Measurements from ENCODE around the gene HTT. TPM values are rescaled to one million over a fixed set of nuclear protein-coding genes. Genes with fewer than 3 reads are reported as not detected.
A peak's percentile ranks its signal among the peaks of the same experiment; 100 is the strongest.

HTT gene
- total and polyA plus RNA-seq, 2 of the 13 experiments (the other 11 are each of a cell fraction or from before 2014, with no cell fraction given), result 17.5 to 19.5 TPM

DNA sequence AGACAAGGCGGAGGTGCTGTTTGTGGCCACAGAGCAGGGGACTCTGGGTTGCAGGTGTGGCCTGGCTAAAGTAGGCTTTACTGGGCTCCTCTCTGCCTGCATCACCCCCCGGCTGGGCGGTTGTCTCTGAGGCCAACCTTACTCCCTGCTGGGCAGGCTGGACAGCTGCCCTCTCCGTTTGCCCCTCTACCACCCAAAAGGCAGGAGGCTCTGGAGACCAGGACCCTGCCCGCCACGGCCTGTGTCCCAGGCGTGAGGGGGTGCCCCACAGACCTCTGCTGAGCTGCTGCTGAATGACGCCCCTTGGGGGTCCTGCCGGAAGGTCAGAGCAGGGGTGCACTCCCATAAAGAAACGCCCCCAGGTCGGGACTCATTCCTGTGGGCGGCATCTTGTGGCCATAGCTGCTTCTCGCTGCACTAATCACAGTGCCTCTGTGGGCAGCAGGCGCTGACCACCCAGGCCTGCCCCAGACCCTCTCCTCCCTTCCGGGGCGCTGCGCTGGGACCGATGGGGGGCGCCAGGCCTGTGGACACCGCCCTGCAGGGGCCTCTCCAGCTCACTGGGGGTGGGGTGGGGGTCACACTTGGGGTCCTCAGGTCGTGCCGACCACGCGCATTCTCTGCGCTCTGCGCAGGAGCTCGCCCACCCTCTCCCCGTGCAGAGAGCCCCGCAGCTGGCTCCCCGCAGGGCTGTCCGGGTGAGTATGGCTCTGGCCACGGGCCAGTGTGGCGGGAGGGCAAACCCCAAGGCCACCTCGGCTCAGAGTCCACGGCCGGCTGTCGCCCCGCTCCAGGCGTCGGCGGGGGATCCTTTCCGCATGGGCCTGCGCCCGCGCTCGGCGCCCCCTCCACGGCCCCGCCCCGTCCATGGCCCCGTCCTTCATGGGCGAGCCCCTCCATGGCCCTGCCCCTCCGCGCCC, 1.1 kb upstream of the HTT start (continued):
- TF ChIP-seq, protein P1, sequence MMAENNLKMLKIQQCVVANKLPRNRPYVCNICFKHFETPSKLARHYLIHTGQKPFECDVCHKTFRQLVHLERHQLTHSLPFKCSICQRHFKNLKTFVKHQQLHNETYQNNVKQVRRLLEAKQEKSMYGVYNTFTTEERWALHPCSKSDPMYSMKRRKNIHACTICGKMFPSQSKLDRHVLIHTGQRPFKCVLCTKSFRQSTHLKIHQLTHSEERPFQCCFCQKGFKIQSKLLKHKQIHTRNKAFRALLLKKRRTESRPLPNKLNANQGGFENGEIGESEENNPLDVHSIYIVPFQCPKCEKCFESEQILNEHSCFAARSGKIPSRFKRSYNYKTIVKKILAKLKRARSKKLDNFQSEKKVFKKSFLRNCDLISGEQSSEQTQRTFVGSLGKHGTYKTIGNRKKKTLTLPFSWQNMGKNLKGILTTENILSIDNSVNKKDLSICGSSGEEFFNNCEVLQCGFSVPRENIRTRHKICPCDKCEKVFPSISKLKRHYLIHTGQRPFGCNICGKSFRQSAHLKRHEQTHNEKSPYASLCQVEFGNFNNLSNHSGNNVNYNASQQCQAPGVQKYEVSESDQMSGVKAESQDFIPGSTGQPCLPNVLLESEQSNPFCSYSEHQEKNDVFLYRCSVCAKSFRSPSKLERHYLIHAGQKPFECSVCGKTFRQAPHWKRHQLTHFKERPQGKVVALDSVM (CRISPR knock-in tag; IDR thresholded peaks at IDR 0.05), result no peak
- TF ChIP-seq PRMT3 (CRISPR knock-in tag; IDR thresholded peaks at IDR 0.05; ENCODE audit: borderline replicate concordance, low read depth) (0 out of 2 replicates have a peak, but pooled peaks have one; percentile 49), ZBTB7A (CRISPR knock-in tag; IDR thresholded peaks at IDR 0.05) (no peak; the same call in 1 of the 2 replicates), ZNF563 (CRISPR knock-in tag; IDR thresholded peaks at IDR 0.05) (no peak; the same call in 1 of the 2 replicates), RCOR2 (CRISPR knock-in tag; IDR thresholded peaks at IDR 0.05) (no peak), KLF11 (CRISPR knock-in tag; IDR thresholded peaks at IDR 0.05) (no peak), HOXA7 (CRISPR knock-in tag; IDR thresholded peaks at IDR 0.05) (no peak), ZNF746 (CRISPR knock-in tag; IDR thresholded peaks at IDR 0.05) (peak; percentile 91), ZFX (CRISPR knock-in tag; IDR thresholded peaks at IDR 0.05; ENCODE audit: low read depth) (peak; percentile 58; the same call in 1 of the 2 replicates), SOX6 (IDR thresholded peaks at IDR 0.05) (no peak), SOX6 (CRISPR knock-in tag; IDR thresholded peaks at IDR 0.05) (peak; percentile 62), ZIK1 (CRISPR knock-in tag; IDR thresholded peaks at IDR 0.05; ENCODE audit: borderline replicate concordance, low read depth) (0 out of 2 replicates have a peak, but pooled peaks have one; percentile 36), SMAD9 (CRISPR knock-in tag; IDR thresholded peaks at IDR 0.05) (no peak)
- TF ChIP-seq, protein P2, sequence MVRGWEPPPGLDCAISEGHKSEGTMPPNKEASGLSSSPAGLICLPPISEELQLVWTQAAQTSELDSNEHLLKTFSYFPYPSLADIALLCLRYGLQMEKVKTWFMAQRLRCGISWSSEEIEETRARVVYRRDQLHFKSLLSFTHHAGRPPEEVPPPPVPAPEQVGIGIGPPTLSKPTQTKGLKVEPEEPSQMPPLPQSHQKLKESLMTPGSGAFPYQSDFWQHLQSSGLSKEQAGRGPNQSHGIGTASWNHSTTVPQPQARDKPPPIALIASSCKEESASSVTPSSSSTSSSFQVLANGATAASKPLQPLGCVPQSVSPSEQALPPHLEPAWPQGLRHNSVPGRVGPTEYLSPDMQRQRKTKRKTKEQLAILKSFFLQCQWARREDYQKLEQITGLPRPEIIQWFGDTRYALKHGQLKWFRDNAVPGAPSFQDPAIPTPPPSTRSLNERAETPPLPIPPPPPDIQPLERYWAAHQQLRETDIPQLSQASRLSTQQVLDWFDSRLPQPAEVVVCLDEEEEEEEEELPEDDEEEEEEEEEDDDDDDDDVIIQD (CRISPR knock-in tag; IDR thresholded peaks at IDR 0.05; ENCODE audit: low read depth), result no peak
- TF ChIP-seq, protein P3, sequence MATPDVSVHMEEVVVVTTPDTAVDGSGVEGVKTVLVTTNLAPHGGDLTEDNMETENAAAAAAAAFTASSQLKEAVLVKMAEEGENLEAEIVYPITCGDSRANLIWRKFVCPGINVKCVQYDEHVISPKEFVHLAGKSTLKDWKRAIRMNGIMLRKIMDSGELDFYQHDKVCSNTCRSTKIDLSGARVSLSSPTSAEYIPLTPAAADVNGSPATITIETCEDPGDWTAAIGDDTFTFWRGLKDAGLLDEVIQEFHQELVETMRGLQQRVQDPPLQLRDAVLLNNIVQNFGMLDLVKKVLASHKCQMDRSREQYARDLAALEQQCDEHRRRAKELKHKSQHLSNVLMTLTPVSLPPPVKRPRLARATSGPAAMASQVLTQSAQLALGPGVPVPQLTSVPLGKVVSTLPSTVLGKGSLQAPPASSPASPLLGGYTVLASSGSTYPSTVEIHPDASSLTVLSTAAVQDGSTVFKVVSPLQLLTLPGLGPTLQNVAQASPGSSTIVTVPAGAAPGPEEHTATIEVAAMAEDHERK (CRISPR knock-in tag; IDR thresholded peaks at IDR 0.05; ENCODE audit: low read depth), result no peak
- TF ChIP-seq, protein P4, sequence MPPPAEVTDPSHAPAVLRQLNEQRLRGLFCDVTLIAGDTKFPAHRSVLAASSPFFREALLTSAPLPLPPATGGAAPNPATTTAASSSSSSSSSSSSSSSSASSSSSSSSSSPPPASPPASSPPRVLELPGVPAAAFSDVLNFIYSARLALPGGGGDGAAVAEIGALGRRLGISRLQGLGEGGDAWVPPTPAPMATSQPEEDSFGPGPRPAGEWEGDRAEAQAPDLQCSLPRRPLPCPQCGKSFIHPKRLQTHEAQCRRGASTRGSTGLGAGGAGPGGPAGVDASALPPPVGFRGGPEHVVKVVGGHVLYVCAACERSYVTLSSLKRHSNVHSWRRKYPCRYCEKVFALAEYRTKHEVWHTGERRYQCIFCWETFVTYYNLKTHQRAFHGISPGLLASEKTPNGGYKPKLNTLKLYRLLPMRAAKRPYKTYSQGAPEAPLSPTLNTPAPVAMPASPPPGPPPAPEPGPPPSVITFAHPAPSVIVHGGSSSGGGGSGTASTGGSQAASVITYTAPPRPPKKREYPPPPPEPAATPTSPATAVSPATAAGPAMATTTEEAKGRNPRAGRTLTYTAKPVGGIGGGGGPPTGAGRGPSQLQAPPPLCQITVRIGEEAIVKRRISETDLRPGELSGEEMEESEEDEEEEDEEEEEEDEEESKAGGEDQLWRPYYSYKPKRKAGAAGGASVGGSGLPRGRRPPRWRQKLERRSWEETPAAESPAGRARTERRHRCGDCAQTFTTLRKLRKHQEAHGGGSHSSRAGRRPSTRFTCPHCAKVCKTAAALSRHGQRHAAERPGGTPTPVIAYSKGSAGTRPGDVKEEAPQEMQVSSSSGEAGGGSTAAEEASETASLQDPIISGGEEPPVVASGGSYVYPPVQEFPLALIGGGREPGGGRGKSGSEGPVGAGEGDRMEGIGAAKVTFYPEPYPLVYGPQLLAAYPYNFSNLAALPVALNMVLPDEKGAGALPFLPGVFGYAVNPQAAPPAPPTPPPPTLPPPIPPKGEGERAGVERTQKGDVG (CRISPR knock-in tag; IDR thresholded peaks at IDR 0.05; ENCODE audit: borderline replicate concordance), result no peak

All from HepG2 (cell line).